CD4-positive, alpha-beta T cell (primary cell): Measurements from ENCODE around the gene ZBTB49. TPM values are rescaled to one million over a fixed set of nuclear protein-coding genes. Genes with fewer than 3 reads are reported as not detected.
"Not testable (repeated sequence)": the region's sequence is repeated elsewhere in the genome, so short reads cannot be mapped to it uniquely, and the experiment has no call there.

Source experiments
- ATAC-seq: fragments of 200-7000 bp; cut with Tn5 transposase; one replicate; pipeline ENCODE4 v1.10.0; 2022; ENCODE audit warnings: mild to moderate bottlenecking; ENCODE audit not compliant: poor library complexity
- CTCF ChIA-PET: fragments of 350-600 bp; sonication (Branson Sonifier 250); formaldehyde crosslinking; loops from one replicate; lab custom pipeline; 2021; ENCODE audit warnings: antibody characterized with exemption, inconsistent platforms; lab: Charles Lee
- POLR2A ChIA-PET: fragments of 350-600 bp; sonication (Branson Sonifier 250); formaldehyde crosslinking; loops from one replicate; lab custom pipeline; 2021; ENCODE audit warnings: antibody characterized with exemption, inconsistent platforms; lab: Charles Lee
- DNase-seq, 14 experiments: peaks; one replicate each; pipeline ENCODE4 v3.0.0-alpha.2; 2013 to 2020; ENCODE audit warnings: mixed read lengths in 2 of 14
- H3K27ac ChIP-seq, 2 donors: one replicate each; pipeline versions ENCODE4 v1.5.1 to v1.7.0; 2013; ENCODE audit warnings: low read length in 2 of 2, low read depth in 1 of 2, mild to moderate bottlenecking in 1 of 2
- H3K27me3 ChIP-seq, 2 experiments: 1 replicate in 1 of 2; 2 replicates in 1 of 2; pipeline versions ENCODE4 v1.6.1 to v1.7.0; 2013; ENCODE audit warnings: low read length in 2 of 2, control low read depth in 1 of 2, mild to moderate bottlenecking in 1 of 2, moderate library complexity in 1 of 2; ENCODE audit not compliant: insufficient read depth in 2 of 2, control insufficient read depth in 1 of 2
- H3K36me3 ChIP-seq: one replicate; pipeline ENCODE4 v1.6.1; 2013; ENCODE audit warnings: low read length, control low read depth; ENCODE audit not compliant: insufficient read depth
- H3K4me1 ChIP-seq: one replicate; pipeline ENCODE4 v1.6.1; 2013; ENCODE audit warnings: low read length, control low read depth; ENCODE audit not compliant: insufficient read depth
- H3K4me3 ChIP-seq: one replicate; pipeline ENCODE4 v1.5.1; 2013; ENCODE audit warnings: mild to moderate bottlenecking, low read length, moderate library complexity
- H3K9me3 ChIP-seq, 2 experiments: 1 replicate in 1 of 2; 2 replicates in 1 of 2; pipeline versions ENCODE4 v1.6.1 to v1.7.0; 2013; ENCODE audit warnings: low read length in 2 of 2, mild to moderate bottlenecking in 2 of 2, control low read depth in 1 of 2, moderate library complexity in 1 of 2; ENCODE audit not compliant: control insufficient read depth in 1 of 2, insufficient read depth in 1 of 2
- H3K27ac Mint-ChIP-seq: one replicate; pipeline ENCODE4 v1.8.0; 2020; ENCODE audit warnings: mixed read lengths
- H3K27me3 Mint-ChIP-seq: one replicate; pipeline ENCODE4 v1.8.0; 2021; ENCODE audit warnings: mixed read lengths
- H3K36me3 Mint-ChIP-seq: one replicate; pipeline ENCODE4 v1.8.0; 2021; ENCODE audit warnings: low read depth, mixed read lengths
- H3K4me1 Mint-ChIP-seq: one replicate; pipeline ENCODE4 v1.8.0; 2021; ENCODE audit warnings: low read depth, mixed read lengths
- H3K4me3 Mint-ChIP-seq: one replicate; pipeline ENCODE4 v1.8.0; 2020; ENCODE audit warnings: mild to moderate bottlenecking, mixed read lengths
- H3K9me3 Mint-ChIP-seq: one replicate; pipeline ENCODE4 v1.8.0; 2020; ENCODE audit warnings: mixed read lengths
- intact Hi-C, 2 experiments: fragments of 100-400 bp; cut with DNase I in 1 of 2; cut with micrococcal nuclease in 1 of 2; formaldehyde crosslinking; loops; one replicate each; pipeline versions ENCODE4 v1.15.1 to v1.9.0; 2023 to 2025; cut with DNase I, micrococcal nuclease
- total RNA-seq, 174 experiments: library from RNA in 2 of 174; stranded (reverse) in 2 of 174; gene quantifications; one replicate each; pipeline ENCODE4 v1.2.3 and lab custom pipeline; 2021 to 2026
- TF ChIP-seq, protein P1 (sequence below): fragments of 200-600 bp; IDR thresholded peaks from one replicate; pipeline ENCODE4 v1.8.0; 2022; ENCODE audit warnings: antibody characterized with exemption, mild to moderate bottlenecking

The ZBTB49 gene
- total RNA-seq, 2 experiments from 2014 or later, result 6.6 to 8.8 TPM

DNA sequence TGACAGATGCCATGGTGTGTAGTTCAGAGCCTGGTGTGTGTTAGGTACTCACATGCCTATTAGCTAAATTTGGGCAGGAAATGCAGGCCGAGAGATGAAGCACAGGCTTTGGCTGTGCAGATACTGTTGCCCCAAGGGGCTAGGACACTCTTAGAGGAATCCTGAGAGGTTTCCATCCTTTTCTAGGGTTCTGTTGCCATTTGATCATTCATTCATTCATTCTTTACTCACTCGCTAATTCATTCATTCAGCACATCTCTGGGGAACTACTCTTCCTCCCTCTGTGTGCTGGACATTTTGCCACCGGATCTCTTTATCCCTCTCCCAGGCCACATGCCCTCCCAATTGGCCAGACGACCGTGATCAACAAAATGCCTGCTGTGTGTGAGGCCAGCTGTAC lies 53.0 kb downstream of the ZBTB49 start:
- Mint-ChIP-seq H3K27me3 (no peaks in the 10 kb centered on the region), H3K36me3 (peaks cover 4% of the 10 kb centered on the region), H3K4me1 (peaks cover 26% of the 10 kb centered on the region), H3K4me3 (no peak overlapping the region), H3K27ac (peak overlapping the region; percentile 27), H3K9me3 (no peaks in the 10 kb centered on the region)
- ChIA-PET CTCF (no interaction called here), POLR2A (interaction anchor here (3.6 kb wide), 1 partner anchor 95 kb away, joined by 10 read pairs; the partner anchor contains the start of gene TMEM128)
- intact Hi-C loops, result no loop called here
- peaks cover 6% of the 10 kb centered on the region for H3K4me1 ChIP-seq
- no peak for DNase-seq
- H3K9me3 ChIP-seq, result no peaks in the 10 kb centered on the region
- H3K27me3 ChIP-seq, result no peaks in the 10 kb centered on the region
- ATAC-seq, result no peak
- TF ChIP-seq, protein P1, sequence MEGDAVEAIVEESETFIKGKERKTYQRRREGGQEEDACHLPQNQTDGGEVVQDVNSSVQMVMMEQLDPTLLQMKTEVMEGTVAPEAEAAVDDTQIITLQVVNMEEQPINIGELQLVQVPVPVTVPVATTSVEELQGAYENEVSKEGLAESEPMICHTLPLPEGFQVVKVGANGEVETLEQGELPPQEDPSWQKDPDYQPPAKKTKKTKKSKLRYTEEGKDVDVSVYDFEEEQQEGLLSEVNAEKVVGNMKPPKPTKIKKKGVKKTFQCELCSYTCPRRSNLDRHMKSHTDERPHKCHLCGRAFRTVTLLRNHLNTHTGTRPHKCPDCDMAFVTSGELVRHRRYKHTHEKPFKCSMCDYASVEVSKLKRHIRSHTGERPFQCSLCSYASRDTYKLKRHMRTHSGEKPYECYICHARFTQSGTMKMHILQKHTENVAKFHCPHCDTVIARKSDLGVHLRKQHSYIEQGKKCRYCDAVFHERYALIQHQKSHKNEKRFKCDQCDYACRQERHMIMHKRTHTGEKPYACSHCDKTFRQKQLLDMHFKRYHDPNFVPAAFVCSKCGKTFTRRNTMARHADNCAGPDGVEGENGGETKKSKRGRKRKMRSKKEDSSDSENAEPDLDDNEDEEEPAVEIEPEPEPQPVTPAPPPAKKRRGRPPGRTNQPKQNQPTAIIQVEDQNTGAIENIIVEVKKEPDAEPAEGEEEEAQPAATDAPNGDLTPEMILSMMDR, result no peak
- no peak overlapping the region for H3K4me3 ChIP-seq
- H3K36me3 ChIP-seq, result no peaks in the 10 kb centered on the region
- no peak overlapping the region for H3K27ac ChIP-seq

DNA sequence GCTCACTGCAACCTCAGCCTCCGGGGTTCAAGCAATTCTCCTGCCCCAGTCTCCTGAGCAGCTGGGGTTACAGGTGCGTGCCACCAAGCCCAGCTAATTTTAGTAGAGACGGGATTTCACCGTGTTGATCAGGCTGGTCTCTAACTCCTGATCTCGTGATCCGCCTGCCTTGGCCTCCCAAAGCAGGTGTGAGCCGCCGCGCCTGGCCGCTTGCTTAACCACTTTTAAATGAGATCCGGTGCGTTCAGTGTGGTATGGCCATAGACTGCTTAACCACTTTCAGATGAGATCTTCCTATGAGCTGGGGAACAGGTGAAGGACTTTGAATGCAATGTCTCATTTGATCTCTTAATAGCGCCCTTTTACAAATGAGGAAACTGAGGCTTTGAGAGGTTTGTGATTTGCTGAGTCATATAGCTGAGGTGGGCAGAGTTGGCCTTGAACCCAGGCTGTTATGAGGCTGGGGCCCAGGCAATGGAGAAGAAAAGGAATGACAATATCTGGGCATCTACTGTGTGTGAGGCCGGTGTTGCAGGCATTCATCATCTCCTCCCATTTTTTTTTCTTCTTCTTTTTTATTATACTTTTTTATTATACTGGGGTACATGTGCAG lies 55.0 kb downstream of the ZBTB49 start:
- DNase-seq (no peak), ATAC-seq (no peak)
- CTCF ChIA-PET, result no interaction called here
- peaks cover 0 to 3% of the 10 kb centered on the region in 2 experiments for H3K9me3 ChIP-seq
- H3K27ac Mint-ChIP-seq, result peak overlapping the region; percentile 33
- H3K36me3 Mint-ChIP-seq, result peaks cover 12% of the 10 kb centered on the region
- no peaks in the 10 kb centered on the region for H3K27me3 ChIP-seq
- intact Hi-C loops, result no loop called here
- no peak overlapping the region for H3K4me3 ChIP-seq
- POLR2A ChIA-PET, result no interaction called here
- H3K4me3 Mint-ChIP-seq, result no peak overlapping the region
- TF ChIP-seq, protein P1, result no peak
- H3K36me3 ChIP-seq, result no peaks in the 10 kb centered on the region
- peaks cover 44% of the 10 kb centered on the region for H3K4me1 Mint-ChIP-seq
- peaks cover 16% of the 10 kb centered on the region for H3K4me1 ChIP-seq
- peaks cover 4% of the 10 kb centered on the region for H3K9me3 Mint-ChIP-seq
- no peaks in the 10 kb centered on the region for H3K27me3 Mint-ChIP-seq
- H3K27ac ChIP-seq, result no peak overlapping the region

DNA sequence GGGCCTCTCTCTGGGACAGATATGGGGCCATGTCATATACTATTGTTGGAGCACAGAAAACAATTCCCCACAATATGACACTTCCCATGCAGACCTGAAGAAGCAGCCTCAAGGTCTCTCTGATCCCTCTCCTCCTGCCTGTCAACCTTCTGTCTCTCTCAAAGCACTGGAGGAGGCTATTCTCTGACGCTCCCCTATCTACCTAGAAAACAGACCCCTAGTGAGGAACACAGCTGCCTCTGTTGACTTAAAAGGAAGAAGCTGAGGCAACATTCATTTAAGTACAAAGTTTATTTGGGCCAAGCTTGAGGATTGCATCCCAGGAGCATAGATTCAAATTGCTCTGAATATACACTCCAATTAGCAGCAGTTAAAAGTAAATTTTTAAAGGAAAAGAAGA lies 57.5 kb downstream of the ZBTB49 start:
- peaks cover 16% of the 10 kb centered on the region for H3K4me1 ChIP-seq
- Mint-ChIP-seq H3K4me1 (peaks cover 42% of the 10 kb centered on the region), H3K9me3 (peaks cover 4% of the 10 kb centered on the region), H3K4me3 (peak overlapping the region; percentile 8), H3K36me3 (peaks cover 12% of the 10 kb centered on the region), H3K27ac (peak overlapping the region; percentile 82), H3K27me3 (no peaks in the 10 kb centered on the region)
- intact Hi-C loops, result no loop called here
- no peaks in the 10 kb centered on the region for H3K27me3 ChIP-seq
- CTCF ChIA-PET, result interaction anchor here (0.6 to 1.0 kb wide), 2 partner anchors 10 to 12 kb away, joined by 3 read pairs; no protein-coding TSS in a partner anchor
- no peak overlapping the region for H3K27ac ChIP-seq
- no peak overlapping the region for H3K4me3 ChIP-seq
- peaks cover 0 to 6% of the 10 kb centered on the region in 2 experiments for H3K9me3 ChIP-seq
- TF ChIP-seq, protein P1, result no peak
- POLR2A ChIA-PET, result interaction anchor here (0.6 to 1.9 kb wide), 4 partner anchors 28 to 217 kb away, joined by 3 to 15 read pairs (median 4); partner anchors contain the start of gene TMEM128
- no peaks in the 10 kb centered on the region for H3K36me3 ChIP-seq
- no peak for ATAC-seq
- no peak for DNase-seq

DNA sequence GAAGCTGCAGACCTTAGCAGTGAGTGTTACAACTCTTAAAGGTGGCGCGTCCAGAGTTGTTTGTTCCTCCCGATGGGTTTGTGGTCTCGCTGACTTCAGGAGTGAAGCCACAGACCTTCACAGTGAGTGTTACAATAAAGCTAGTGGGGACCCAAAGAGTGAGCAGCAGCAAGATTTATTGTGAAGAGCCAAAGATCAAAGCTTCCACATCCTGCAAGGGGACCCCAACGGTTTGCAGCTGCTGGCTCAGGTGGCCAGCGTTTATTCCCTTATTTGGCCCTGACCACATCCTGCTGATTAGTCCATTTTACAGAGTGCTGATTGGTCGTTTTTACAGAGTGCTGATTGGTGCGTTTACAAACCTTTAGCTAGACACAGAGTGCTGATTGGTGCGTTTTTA lies 58.5 kb downstream of the ZBTB49 start:
- H3K4me3 ChIP-seq, H3K27me3 ChIP-seq, H3K27ac ChIP-seq, intact Hi-C loops, H3K9me3 ChIP-seq, H3K36me3 ChIP-seq, H3K27me3 Mint-ChIP-seq, H3K9me3 Mint-ChIP-seq, CTCF ChIA-PET: not testable (repeated sequence)
- ATAC-seq, result peak; percentile 81
- Mint-ChIP-seq H3K4me3 (peak overlapping the region; percentile 20), H3K27ac (peak overlapping the region; percentile 82), H3K4me1 (peaks cover 35% of the 10 kb centered on the region), H3K36me3 (peaks cover 12% of the 10 kb centered on the region)
- peaks cover 16% of the 10 kb centered on the region for H3K4me1 ChIP-seq
- POLR2A ChIA-PET, result interaction anchor here (0.5 to 2.5 kb wide), 9 partner anchors 13 to 1920 kb away, joined by 3 to 15 read pairs (median 4); partner anchors contain the start of genes LYAR, NSG1, TMEM128 and ZBTB49
- peak in 11 of 14 experiments; percentile 0 to 82 (median 33) for DNase-seq
